22Rv1 (cell line): Measurements from ENCODE around the gene TESK2.

Experiments
- H3K27ac ChIP-seq: fragments of 450-650 bp; 2 replicates; pipeline ENCODE4 v1.5.1; 2017
- ZFX ChIP-seq: fragments of 450-650 bp; IDR thresholded peaks from 2 replicates; pipeline ENCODE4 v1.6.1; 2017; ENCODE audit warnings: antibody characterized with exemption, borderline replicate concordance
- TF ChIP-seq, protein P1 (sequence below): fragments of 450-650 bp; IDR thresholded peaks from 2 replicates; pipeline ENCODE4 v1.5.1; 2017; ENCODE audit warnings: mild to moderate bottlenecking

TESK2 gene

GRCh38 chr1:45437323-45437722 lies 53.6 kb downstream of the TESK2 start:
- no peak overlapping the region for H3K27ac ChIP-seq
- TF ChIP-seq, protein P1, sequence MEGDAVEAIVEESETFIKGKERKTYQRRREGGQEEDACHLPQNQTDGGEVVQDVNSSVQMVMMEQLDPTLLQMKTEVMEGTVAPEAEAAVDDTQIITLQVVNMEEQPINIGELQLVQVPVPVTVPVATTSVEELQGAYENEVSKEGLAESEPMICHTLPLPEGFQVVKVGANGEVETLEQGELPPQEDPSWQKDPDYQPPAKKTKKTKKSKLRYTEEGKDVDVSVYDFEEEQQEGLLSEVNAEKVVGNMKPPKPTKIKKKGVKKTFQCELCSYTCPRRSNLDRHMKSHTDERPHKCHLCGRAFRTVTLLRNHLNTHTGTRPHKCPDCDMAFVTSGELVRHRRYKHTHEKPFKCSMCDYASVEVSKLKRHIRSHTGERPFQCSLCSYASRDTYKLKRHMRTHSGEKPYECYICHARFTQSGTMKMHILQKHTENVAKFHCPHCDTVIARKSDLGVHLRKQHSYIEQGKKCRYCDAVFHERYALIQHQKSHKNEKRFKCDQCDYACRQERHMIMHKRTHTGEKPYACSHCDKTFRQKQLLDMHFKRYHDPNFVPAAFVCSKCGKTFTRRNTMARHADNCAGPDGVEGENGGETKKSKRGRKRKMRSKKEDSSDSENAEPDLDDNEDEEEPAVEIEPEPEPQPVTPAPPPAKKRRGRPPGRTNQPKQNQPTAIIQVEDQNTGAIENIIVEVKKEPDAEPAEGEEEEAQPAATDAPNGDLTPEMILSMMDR: no peak
- no peak for TF ChIP-seq ZFX

- TF ChIP-seq, protein P1: no peak
- no peak for TF ChIP-seq ZFX
- H3K27ac ChIP-seq: no peak overlapping the region
Observed at GRCh38 chr1:45430490-45430889, 60.5 kb downstream of the TESK2 start.

DNA sequence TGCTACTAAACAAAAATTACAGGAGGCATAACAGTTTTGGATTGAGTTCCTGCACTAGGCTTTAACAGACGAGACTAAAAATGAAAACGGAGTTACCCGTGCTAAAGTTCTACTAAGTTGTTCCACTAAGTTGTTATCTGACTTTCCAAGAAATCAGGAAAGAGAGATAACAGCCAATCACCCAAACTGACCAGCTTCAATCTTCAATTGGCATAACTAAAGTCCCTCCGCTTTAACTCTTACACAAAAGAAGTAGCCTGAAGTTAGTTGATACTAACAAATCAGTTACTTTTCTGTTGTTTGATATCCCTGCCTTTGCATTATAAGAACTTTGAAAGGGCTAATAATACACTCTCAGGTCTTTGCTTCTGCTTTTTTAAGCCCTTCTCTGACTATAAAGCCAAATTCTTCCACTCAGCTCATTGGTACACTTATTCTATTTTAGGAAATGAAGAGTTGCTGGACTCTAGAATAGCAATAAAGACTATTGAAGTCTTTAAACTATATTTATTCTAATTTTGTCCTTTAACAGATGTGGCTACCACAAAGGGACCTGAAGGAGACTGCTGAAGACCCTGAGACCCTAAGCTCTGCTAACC lies 61.3 kb downstream of the TESK2 start:
- no peak for TF ChIP-seq ZFX
- TF ChIP-seq, protein P1: no peak
- H3K27ac ChIP-seq: no peak overlapping the region

GRCh38 chr1:45423906-45424678 lies 66.9 kb downstream of the TESK2 start:
- no peak overlapping the region for H3K27ac ChIP-seq
- TF ChIP-seq, protein P1: no peak
- no peak for TF ChIP-seq ZFX

DNA sequence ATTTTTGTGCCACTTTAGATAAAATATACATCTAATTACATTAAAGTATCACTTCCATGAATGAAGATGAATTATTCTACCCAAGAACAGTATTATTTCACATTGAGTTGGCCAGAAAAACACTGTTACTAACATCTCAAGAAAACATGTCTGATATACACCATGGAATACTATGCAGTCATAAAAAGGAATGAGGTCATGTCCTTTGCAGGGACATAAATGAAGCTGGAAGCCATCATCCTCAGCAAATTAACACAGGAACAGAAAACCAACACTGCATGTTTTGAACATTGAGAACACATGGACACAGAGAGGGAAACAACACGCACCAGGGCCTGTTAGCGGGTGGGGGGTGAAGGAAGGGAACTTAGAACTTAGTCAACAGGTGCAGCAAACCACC lies 69.0 kb downstream of the TESK2 start:
- no peak overlapping the region for H3K27ac ChIP-seq

GRCh38 chr1:45414746-45415145 lies 76.2 kb downstream of the TESK2 start:
- TF ChIP-seq ZFX: no peak
- TF ChIP-seq, protein P1: no peak
- no peak overlapping the region for H3K27ac ChIP-seq

More for the DNA sequence above, 69.0 kb downstream of the TESK2 start:
- no peak for TF ChIP-seq ZFX
- TF ChIP-seq, protein P1: no peak

DNA sequence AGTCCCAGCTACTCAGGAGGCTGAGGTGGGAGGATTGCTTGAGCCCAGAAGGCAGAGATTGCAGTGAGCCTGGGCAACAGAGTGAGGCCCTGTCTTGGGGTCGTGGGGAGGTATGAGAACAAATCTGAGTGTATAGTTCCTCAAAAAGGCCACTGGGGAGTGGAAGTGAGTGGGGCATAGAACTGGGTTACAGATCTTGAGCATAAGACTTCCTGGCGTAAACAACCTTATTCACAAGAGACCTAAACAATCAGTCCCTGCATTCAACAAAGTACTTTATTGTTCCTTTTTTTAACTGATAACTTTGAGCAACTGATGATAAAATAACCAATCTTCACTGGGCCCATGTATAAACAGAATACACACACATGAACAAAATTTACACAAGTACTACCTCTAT lies 78.1 kb downstream of the TESK2 start:
- TF ChIP-seq ZFX: no peak
- TF ChIP-seq, protein P1: no peak
- no peak overlapping the region for H3K27ac ChIP-seq
